Tibial nerve (tissue), 4 donors: Measurements from ENCODE around the gene ASB1.

Source experiments
- EP300 ChIP-seq, 2 donors: sonication (generic); formaldehyde crosslinking; IDR thresholded peaks; one replicate each; pipeline ENCODE4 v1.6.1; 2017; ENCODE audit warnings: antibody characterized with exemption in 2 of 2, mild to moderate bottlenecking in 1 of 2
- POLR2A ChIP-seq, 2 donors: fragments of 450-650 bp; IDR thresholded peaks; one replicate each; pipeline ENCODE4 v1.6.1; 2017; ENCODE audit warnings: antibody characterized with exemption in 2 of 2, mild to moderate bottlenecking in 2 of 2, moderate library complexity in 2 of 2
- TF ChIP-seq, protein P1 (sequence below), 5 experiments: fragments of 200-600 bp in 3 of 5; fragments of 450-650 bp in 2 of 5; sonication (generic) in 3 of 5; IDR thresholded peaks; one replicate each; pipeline ENCODE4 v1.5.1; 2016 to 2019; ENCODE audit warnings: antibody characterized with exemption in 5 of 5, mild to moderate bottlenecking in 3 of 5, moderate library complexity in 2 of 5

DNA sequence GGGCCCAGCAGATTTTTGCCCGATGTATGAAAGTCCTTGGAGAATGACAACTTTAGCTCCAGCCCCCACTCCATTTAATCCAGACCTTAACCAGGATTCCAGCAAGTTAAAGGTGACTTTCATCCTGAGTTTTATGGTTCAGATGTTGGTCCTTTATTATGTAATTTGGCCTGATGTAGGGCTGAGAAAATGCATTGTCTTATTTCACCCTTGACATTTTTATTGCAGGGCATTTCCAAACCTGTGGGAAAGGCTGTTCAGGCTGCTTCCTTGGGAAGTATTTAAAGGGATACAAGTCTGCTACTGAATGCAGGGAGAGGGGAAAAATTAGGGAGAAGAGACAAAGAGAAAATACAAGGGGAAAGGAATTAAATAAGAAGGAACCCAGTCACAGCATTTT lies 48.8 kb downstream of the ASB1 start:
- TF ChIP-seq, protein P1, sequence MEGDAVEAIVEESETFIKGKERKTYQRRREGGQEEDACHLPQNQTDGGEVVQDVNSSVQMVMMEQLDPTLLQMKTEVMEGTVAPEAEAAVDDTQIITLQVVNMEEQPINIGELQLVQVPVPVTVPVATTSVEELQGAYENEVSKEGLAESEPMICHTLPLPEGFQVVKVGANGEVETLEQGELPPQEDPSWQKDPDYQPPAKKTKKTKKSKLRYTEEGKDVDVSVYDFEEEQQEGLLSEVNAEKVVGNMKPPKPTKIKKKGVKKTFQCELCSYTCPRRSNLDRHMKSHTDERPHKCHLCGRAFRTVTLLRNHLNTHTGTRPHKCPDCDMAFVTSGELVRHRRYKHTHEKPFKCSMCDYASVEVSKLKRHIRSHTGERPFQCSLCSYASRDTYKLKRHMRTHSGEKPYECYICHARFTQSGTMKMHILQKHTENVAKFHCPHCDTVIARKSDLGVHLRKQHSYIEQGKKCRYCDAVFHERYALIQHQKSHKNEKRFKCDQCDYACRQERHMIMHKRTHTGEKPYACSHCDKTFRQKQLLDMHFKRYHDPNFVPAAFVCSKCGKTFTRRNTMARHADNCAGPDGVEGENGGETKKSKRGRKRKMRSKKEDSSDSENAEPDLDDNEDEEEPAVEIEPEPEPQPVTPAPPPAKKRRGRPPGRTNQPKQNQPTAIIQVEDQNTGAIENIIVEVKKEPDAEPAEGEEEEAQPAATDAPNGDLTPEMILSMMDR (IDR thresholded peaks at IDR 0.05), result no peak
- no peak for TF ChIP-seq POLR2A (IDR thresholded peaks at IDR 0.05)
- TF ChIP-seq EP300 (IDR thresholded peaks at IDR 0.05), result no peak
